Trophoblast cell (in vitro differentiated cells and primary cell): Measurements from ENCODE around the gene TKTL1.
A peak's percentile ranks its signal among the peaks of the same experiment; 100 is the strongest.

ENCODE experiments used
- DNase-seq, 2 donors: peaks; one replicate each; pipeline ENCODE4 v3.0.0-alpha.2; 2016
- H2AFZ ChIP-seq: 2 replicates; pipeline ENCODE4 v1.6.1; 2013; ENCODE audit warnings: low read length, moderate library complexity, mild to moderate bottlenecking; ENCODE audit not compliant: insufficient read depth, poor library complexity
- H2AK5ac ChIP-seq: 2 replicates; pipeline ENCODE4 v1.6.1; 2013; ENCODE audit warnings: mild to moderate bottlenecking, low read length
- H2BK120ac ChIP-seq: 2 replicates; pipeline ENCODE4 v1.6.1; 2013; ENCODE audit warnings: low read length, mild to moderate bottlenecking, moderate library complexity; ENCODE audit not compliant: insufficient read depth, poor library complexity
- H2BK12ac ChIP-seq: 2 replicates; pipeline ENCODE4 v1.6.1; 2013; ENCODE audit warnings: mild to moderate bottlenecking, low read length, moderate library complexity
- H2BK5ac ChIP-seq: 2 replicates; pipeline ENCODE4 v1.6.1; 2013; ENCODE audit warnings: low read length, low read depth, moderate library complexity, mild to moderate bottlenecking; ENCODE audit not compliant: poor library complexity
- H3K14ac ChIP-seq: 2 replicates; pipeline ENCODE4 v1.6.1; 2013; ENCODE audit warnings: mild to moderate bottlenecking, low read length
- H3K18ac ChIP-seq: 2 replicates; pipeline ENCODE4 v1.6.1; 2013; ENCODE audit warnings: mild to moderate bottlenecking, low read length
- H3K23ac ChIP-seq: 2 replicates; pipeline ENCODE4 v1.6.1; 2013; ENCODE audit warnings: low read length
- H3K27ac ChIP-seq: 2 replicates; pipeline ENCODE4 v1.5.1; 2013; ENCODE audit warnings: low read depth, mild to moderate bottlenecking, inconsistent platforms, low read length, moderate library complexity
- H3K27me3 ChIP-seq: 2 replicates; pipeline ENCODE4 v1.6.1; 2013; ENCODE audit warnings: inconsistent platforms, mild to moderate bottlenecking, low read length, moderate library complexity; ENCODE audit not compliant: insufficient read depth
- H3K36me3 ChIP-seq, 2 experiments: 1 replicate in 1 of 2; 2 replicates in 1 of 2; pipeline ENCODE4 v1.6.1; 2013; ENCODE audit warnings: low read length in 2 of 2, mild to moderate bottlenecking in 2 of 2, moderate library complexity in 1 of 2; ENCODE audit not compliant: insufficient read depth in 2 of 2, control insufficient read depth in 1 of 2
- H3K4ac ChIP-seq: 2 replicates; pipeline ENCODE4 v1.6.1; 2013; ENCODE audit warnings: low read depth, mild to moderate bottlenecking, low read length, moderate library complexity
- H3K4me1 ChIP-seq, 2 experiments: 1 replicate in 1 of 2; 2 replicates in 1 of 2; pipeline ENCODE4 v1.6.1; 2013; ENCODE audit warnings: low read length in 2 of 2, mild to moderate bottlenecking in 2 of 2, moderate library complexity in 1 of 2; ENCODE audit not compliant: insufficient read depth in 2 of 2, control insufficient read depth in 1 of 2
- H3K4me2 ChIP-seq: 2 replicates; pipeline ENCODE4 v1.6.1; 2013; ENCODE audit warnings: inconsistent platforms, mild to moderate bottlenecking, low read length, moderate library complexity
- H3K4me3 ChIP-seq: 2 replicates; pipeline ENCODE4 v1.5.1; 2013; ENCODE audit warnings: mild to moderate bottlenecking, low read depth, low read length, inconsistent platforms
- H3K79me1 ChIP-seq: one replicate; pipeline ENCODE4 v1.6.1; 2013; ENCODE audit warnings: low read length
- H3K79me2 ChIP-seq: 2 replicates; pipeline ENCODE4 v1.6.1; 2013; ENCODE audit warnings: low read length, mild to moderate bottlenecking; ENCODE audit not compliant: control insufficient read depth, insufficient read depth, poor library complexity
- H3K9ac ChIP-seq: 2 replicates; pipeline ENCODE4 v1.6.1; 2013; ENCODE audit warnings: mild to moderate bottlenecking, low read length
- H3K9me3 ChIP-seq: 2 replicates; pipeline ENCODE4 v1.6.1; 2013; ENCODE audit warnings: low read depth, mild to moderate bottlenecking, control low read depth, inconsistent platforms, low read length; ENCODE audit not compliant: insufficient read depth
- H4K12ac ChIP-seq: 2 replicates; pipeline ENCODE4 v1.6.1; 2013; ENCODE audit warnings: low read depth, mild to moderate bottlenecking, low read length, moderate library complexity
- H4K8ac ChIP-seq: 2 replicates; pipeline ENCODE4 v1.6.1; 2013; ENCODE audit warnings: low read depth, mild to moderate bottlenecking, low read length, moderate library complexity
- H4K91ac ChIP-seq: one replicate; pipeline ENCODE4 v1.6.1; 2013; ENCODE audit warnings: low read depth, mild to moderate bottlenecking, low read length, moderate library complexity
- WGBS: extraction: QIAGEN DNeasy Blood & Tissue Kit; methylation state at CpG from one replicate; pipeline ENCODE4 v1.1.7; 2013; ENCODE audit warnings: missing lambda C conversion rate; ENCODE audit not compliant: insufficient read length, insufficient coverage; ENCODE audit errors: extremely low coverage; 5-methylcytosine and 5-hydroxymethylcytosine counted together

TKTL1 gene

DNA sequence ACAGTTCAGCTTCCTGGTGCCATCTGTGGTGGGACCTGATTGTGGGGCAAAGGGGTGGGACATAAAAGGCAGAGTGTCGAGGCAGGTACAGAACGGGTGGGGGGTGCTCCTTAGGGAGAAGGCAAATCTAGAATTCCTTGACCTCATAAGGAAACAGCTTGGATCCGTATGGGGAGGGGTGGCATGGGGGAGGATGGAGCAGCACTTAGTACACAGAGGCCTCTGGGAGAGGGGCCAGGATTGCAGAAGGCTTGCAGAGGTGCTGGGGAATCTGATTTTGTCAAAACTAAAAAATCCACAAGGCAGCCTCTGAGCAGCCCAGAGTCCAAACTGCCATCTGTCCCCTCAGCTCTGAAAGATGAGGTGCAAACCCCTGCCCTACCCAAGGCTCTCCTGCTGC is 81.2 kb downstream of the TKTL1 start:
- WGBS: no CpG with 5 or more reads among the region's 3 CpGs
- Histone ChIP-seq H3K79me2 (peaks cover 31% of the 10 kb centered on the region), H2AK5ac (no peak overlapping the region), H2BK12ac (no peak overlapping the region), H3K4ac (no peak overlapping the region), H4K91ac (no peak overlapping the region), H3K14ac (no peak overlapping the region), H3K79me1 (peaks cover 28% of the 10 kb centered on the region), H3K4me1 (peaks cover 19 to 33% of the 10 kb centered on the region in 2 experiments), H3K9me3 (no peaks in the 10 kb centered on the region), H3K4me2 (no peak overlapping the region), H2AFZ (no peak overlapping the region), H2BK5ac (no peak overlapping the region), H3K23ac (no peak overlapping the region), H4K8ac (no peak overlapping the region), H3K4me3 (no peak overlapping the region), H3K27ac (no peak overlapping the region), H3K9ac (no peak overlapping the region), H2BK120ac (no peak overlapping the region), H4K12ac (no peak overlapping the region), H3K36me3 (peaks cover 7 to 15% of the 10 kb centered on the region in 2 experiments), H3K27me3 (no peaks in the 10 kb centered on the region), H3K18ac (no peak overlapping the region)
- DNase-seq: no peak

DNA sequence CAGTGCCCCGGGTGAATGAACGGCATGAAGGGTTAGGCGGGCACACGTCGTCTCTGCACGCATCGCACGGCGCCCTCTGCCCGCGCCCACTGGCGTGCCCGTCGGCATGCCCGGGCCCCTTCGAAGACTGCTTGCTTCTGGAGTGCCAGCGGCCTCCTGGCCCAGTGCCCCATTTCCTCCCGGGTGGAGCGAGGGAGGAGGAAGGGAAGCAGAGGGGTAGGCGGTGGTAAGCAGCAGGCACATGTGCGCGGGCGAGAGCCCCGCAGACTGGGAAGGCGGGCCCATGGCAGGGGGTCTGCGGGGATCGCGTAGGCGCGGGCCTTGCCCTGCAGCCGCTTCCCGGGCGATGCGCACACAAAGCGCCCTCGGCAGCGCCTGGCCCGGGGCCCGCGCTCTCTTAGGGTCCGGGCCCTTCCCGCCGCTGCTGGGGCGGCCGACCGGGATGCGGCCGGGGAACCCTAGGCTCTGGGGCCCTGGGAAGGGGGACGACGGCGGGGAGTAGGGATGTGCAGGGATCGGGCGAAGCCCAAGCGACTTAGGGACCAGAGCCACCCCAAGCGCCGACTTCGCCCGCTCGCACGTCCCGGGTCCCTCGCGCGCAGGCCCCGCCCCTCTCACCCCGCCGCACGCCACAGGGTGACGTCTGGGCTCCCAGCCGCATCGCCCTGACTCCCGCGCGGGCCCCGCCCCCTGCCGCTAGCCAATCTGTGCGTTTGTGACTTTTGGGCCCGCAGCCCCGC is 82.6 kb downstream of the TKTL1 start:
- Histone ChIP-seq H2BK120ac (peak overlapping the region; percentile 62), H3K18ac (peak overlapping the region; percentile 91), H3K4me2 (peak overlapping the region; percentile 96), H3K79me2 (peaks cover 27% of the 10 kb centered on the region), H3K23ac (no peak overlapping the region), H3K27me3 (no peaks in the 10 kb centered on the region), H3K27ac (peak overlapping the region; percentile 94), H2AK5ac (peak overlapping the region; percentile 84), H3K14ac (peak overlapping the region; percentile 90), H2BK12ac (peak overlapping the region; percentile 9), H2AFZ (peak overlapping the region; percentile 71), H3K9me3 (no peaks in the 10 kb centered on the region), H4K12ac (peak overlapping the region; percentile 97), H4K8ac (peak overlapping the region; percentile 89), H3K4ac (peak overlapping the region; percentile 81), H3K36me3 (peaks cover 7 to 15% of the 10 kb centered on the region in 2 experiments), H4K91ac (peak overlapping the region; percentile 84), H3K4me3 (peak overlapping the region; percentile 67), H3K9ac (peak overlapping the region; percentile 87), H3K4me1 (peaks cover 14 to 21% of the 10 kb centered on the region in 2 experiments), H3K79me1 (peaks cover 24% of the 10 kb centered on the region), H2BK5ac (peak overlapping the region; percentile 87)
- no CpG with 5 or more reads among the region's 79 CpGs for WGBS
- no peak for DNase-seq

DNA sequence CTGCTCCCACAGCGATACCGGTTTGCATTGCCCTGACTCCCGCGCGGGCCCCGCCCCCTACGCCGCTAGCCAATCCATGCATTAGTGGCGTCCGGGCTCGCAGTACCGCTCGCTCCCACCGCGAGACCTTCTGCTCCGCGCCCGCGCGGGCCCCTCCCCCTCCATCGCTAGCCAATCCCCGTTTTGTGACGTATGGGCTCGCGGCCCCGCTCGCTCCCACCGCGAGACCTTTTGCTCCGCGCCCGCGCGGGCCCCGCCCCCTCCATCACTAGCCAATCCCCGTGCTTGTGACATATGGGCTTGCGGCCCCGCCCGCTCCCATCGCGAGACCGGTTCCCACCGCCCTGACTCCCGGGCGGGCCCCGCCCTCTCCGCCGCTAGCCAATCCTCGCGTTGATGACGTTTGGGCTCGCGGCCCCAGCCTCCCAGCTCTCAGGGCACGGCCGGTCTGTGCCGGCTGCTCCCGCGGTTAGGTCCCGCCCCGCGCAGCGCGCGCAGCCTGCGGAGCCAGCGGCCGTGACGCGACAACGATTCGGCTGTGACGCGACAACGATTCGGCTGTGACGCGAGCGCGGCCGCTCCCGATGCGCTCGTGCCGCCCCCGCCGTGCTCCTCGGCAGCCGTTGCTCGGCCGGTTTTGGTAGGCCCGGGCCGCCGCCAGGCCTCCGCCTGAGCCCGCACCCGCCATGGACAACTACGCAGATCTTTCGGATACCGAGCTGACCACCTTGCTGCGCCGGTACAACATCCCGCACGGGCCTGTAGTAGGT is 83.4 kb downstream of the TKTL1 start, which contains the start of gene EMD:
EMD (plus strand) TSS at position 497 of the 770 bp plus-strand sequence; CDS start at position 687, 190 bp downstream.
- Histone ChIP-seq H4K8ac (peak within 1 kb of the TSS; percentile 91), H3K79me1 (peaks cover 20% of the 10 kb centered on the region), H3K9me3 (no peaks in the 10 kb centered on the region), H3K23ac (no peak within 1 kb of the TSS), H3K79me2 (peaks cover 23% of the 10 kb centered on the region), H3K4me3 (peak within 1 kb of the TSS; percentile 93), H3K36me3 (peaks cover 7 to 15% of the 10 kb centered on the region in 2 experiments), H3K4me2 (peak within 1 kb of the TSS; percentile 96), H3K14ac (peak within 1 kb of the TSS; percentile 93), H2BK5ac (peak within 1 kb of the TSS; percentile 87), H3K27me3 (no peaks in the 10 kb centered on the region), H3K4me1 (peaks cover 14 to 18% of the 10 kb centered on the region in 2 experiments), H4K91ac (peak within 1 kb of the TSS; percentile 90), H2BK120ac (peak within 1 kb of the TSS; percentile 85), H2AK5ac (peak within 1 kb of the TSS; percentile 88), H4K12ac (peak within 1 kb of the TSS; percentile 97), H2BK12ac (no peak within 1 kb of the TSS), H3K4ac (peak within 1 kb of the TSS; percentile 81), H3K9ac (peak within 1 kb of the TSS; percentile 97), H3K18ac (peak within 1 kb of the TSS; percentile 97), H3K27ac (peak within 1 kb of the TSS; percentile 94), H2AFZ (peak within 1 kb of the TSS; percentile 89)
- DNase-seq: peak; percentile 95 to 96
- no CpG with 5 or more reads among the region's 103 CpGs for WGBS

DNA sequence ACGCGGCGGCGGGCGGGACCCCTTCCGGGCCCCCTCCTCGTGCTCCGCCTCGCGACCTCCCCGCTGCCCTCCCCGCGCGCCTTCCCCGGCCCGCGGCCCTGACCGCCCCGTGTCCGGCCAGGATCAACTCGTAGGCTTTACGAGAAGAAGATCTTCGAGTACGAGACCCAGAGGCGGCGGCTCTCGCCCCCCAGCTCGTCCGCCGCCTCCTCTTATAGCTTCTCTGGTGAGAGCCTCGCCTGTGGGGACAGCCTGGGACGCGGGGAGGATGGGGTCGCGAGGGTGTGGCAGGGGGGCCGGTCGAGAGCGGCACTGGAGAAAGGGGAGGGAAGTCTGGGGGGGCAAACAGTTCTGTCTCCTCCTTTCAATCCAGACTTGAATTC is 84.0 kb downstream of the TKTL1 start:
- H3K23ac ChIP-seq: no peak overlapping the region
- peak overlapping the region; percentile 77 for H2AK5ac ChIP-seq
- H3K79me1 ChIP-seq: peaks cover 16% of the 10 kb centered on the region
- H3K27ac ChIP-seq: peak overlapping the region; percentile 92
- WGBS: no CpG with 5 or more reads among the region's 38 CpGs
- peaks cover 14 to 16% of the 10 kb centered on the region in 2 experiments for H3K4me1 ChIP-seq
- peak overlapping the region; percentile 93 for H3K4me3 ChIP-seq
- H3K14ac ChIP-seq: peak overlapping the region; percentile 93
- H2BK5ac ChIP-seq: peak overlapping the region; percentile 73
- H2BK120ac ChIP-seq: peak overlapping the region; percentile 85
- H3K4me2 ChIP-seq: peak overlapping the region; percentile 89
- H3K36me3 ChIP-seq: peaks cover 7 to 15% of the 10 kb centered on the region in 2 experiments
- H3K9ac ChIP-seq: peak overlapping the region; percentile 97
- no peak overlapping the region for H2BK12ac ChIP-seq
- H3K4ac ChIP-seq: peak overlapping the region; percentile 72
- H4K91ac ChIP-seq: peak overlapping the region; percentile 90
- peak overlapping the region; percentile 97 for H3K18ac ChIP-seq
- peak overlapping the region; percentile 86 for H4K12ac ChIP-seq
- no peaks in the 10 kb centered on the region for H3K9me3 ChIP-seq
- H2AFZ ChIP-seq: peak overlapping the region; percentile 89
- peak overlapping the region; percentile 91 for H4K8ac ChIP-seq
- H3K79me2 ChIP-seq: peaks cover 20% of the 10 kb centered on the region
- H3K27me3 ChIP-seq: no peaks in the 10 kb centered on the region
- DNase-seq: no peak
